ENCODE results near the gene ITGB2.

DNA sequence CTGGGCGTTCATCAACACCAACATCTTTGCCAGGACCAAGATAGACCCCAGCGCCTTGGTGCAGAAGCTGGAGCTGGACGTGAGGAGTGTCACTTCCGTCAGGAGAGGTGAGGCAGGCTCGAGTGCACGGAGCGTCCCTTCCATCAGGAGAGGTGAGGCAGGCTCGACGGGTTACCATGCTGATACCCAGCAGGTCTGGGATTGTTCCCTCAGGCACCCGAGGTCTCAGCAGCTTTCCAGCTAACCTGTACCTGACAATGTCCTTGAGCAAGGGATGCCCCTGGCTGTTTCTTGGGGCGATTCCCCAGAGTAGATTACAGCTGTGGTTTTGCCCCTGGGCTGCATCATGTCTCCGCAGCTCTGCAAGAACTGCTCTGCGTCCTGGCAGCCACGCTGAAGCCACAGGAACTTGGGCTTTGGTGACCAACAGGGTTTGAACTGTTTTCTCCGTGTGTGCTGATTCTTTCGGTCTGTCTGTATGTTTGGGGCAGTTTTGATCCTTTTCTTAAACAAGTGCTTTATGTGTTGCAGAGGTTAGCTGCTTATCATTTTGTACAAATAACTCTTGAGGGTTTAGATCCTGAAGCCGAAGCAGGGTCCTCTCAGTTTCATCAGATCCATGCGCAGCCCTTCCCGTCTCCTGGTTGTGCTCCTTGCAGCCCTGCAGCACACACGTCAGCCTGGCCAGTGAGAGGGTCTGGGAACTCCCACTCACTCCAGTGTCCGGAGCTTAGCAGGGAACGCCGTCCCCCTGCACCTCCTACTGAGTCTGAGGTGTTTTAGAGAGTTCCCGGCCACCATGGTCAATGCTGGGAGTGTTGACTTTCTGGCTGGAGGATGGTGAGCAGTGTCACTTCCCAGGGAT, 23.2 kb upstream of the ITGB2 start:
- TF ChIP-seq POLR2A (IDR thresholded peaks at IDR 0.05; ENCODE audit: low read depth) (no peak), POLR2AphosphoS5 (IDR thresholded peaks at IDR 0.05) (no peak)
- TF ChIP-seq, protein P1, sequence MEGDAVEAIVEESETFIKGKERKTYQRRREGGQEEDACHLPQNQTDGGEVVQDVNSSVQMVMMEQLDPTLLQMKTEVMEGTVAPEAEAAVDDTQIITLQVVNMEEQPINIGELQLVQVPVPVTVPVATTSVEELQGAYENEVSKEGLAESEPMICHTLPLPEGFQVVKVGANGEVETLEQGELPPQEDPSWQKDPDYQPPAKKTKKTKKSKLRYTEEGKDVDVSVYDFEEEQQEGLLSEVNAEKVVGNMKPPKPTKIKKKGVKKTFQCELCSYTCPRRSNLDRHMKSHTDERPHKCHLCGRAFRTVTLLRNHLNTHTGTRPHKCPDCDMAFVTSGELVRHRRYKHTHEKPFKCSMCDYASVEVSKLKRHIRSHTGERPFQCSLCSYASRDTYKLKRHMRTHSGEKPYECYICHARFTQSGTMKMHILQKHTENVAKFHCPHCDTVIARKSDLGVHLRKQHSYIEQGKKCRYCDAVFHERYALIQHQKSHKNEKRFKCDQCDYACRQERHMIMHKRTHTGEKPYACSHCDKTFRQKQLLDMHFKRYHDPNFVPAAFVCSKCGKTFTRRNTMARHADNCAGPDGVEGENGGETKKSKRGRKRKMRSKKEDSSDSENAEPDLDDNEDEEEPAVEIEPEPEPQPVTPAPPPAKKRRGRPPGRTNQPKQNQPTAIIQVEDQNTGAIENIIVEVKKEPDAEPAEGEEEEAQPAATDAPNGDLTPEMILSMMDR (IDR thresholded peaks at IDR 0.05), result no peak
